ENCODE measurements around the gene EPS8L2.

EPS8L2 gene

DNA sequence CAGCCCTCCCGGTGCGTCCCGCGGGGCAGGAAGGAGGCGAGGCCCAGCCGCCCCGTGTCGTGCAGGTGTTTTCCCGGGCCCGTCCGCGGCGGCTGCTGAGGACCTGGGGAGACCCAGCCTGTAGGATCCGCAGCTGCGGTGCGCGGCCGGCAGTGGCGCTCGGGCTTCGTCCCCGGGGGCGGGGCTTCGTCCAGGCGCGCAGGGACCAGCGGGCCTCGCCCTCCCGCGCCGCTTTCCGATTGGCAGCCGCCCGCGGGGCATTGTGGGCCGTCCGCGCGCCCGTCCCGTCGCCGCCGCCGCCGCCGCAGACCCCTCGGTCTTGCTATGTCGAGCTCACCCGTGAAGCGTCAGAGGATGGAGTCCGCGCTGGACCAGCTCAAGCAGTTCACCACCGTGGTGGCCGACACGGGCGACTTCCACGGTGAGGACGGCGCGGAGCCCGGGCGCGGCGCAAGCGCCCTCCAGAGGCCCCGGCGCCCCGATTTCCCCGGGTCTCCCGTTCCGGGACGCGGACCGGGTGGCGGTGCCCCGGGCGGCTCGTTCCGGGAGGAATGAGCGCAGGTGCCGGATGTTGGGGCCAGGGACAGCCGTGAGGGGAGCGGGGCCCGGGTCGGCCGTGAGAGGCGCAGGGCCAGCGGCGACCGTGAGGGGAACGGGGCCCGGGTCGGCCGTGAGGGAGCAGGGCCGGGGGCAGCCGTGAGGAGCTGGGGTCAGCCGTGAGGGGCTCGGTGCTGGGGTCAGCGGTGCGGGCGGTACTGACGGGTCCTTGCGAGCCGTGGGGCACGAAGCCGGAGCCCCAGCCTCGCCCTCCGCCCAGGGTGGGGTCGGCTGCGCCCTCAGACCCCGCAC is 41.4 kb downstream of the EPS8L2 start, which contains the start of gene TALDO1:
TALDO1 (plus strand) TSS at position 307 of the 849 bp plus-strand sequence; CDS start at position 325, 18 bp downstream.
- Histone ChIP-seq H3K27ac (ENCODE audit: low read depth, low read length) (peak within 1 kb of the TSS; percentile 81), H3K27me3 (ENCODE audit: insufficient read depth, low read length) (no peaks in the 10 kb centered on the region), H2BK12ac (ENCODE audit: low read length) (peak within 1 kb of the TSS; percentile 19), H4K8ac (ENCODE audit: low read depth, low read length) (peak within 1 kb of the TSS; percentile 87), H3K79me2 (ENCODE audit: control insufficient read depth, insufficient read depth, low read length, poor library complexity) (peaks cover 23% of the 10 kb centered on the region), H4K12ac (ENCODE audit: low read depth, low read length) (peak within 1 kb of the TSS; percentile 59), H3K14ac (ENCODE audit: low read length) (peak within 1 kb of the TSS; percentile 87), H3K4me2 (ENCODE audit: low read length) (peak within 1 kb of the TSS; percentile 100), H3K4me3 (ENCODE audit: low read depth, low read length) (peak within 1 kb of the TSS; percentile 98), H3K4ac (ENCODE audit: low read depth, low read length) (peak within 1 kb of the TSS; percentile 80), H4K91ac (ENCODE audit: low read depth, low read length) (peak within 1 kb of the TSS; percentile 90), H3K79me1 (ENCODE audit: low read length) (peaks cover 14% of the 10 kb centered on the region), H3K4me1 (ENCODE audit: control insufficient read depth in 1 of 2, insufficient read depth in 2 of 2, low read length in 2 of 2) (peaks cover 6 to 7% of the 10 kb centered on the region in 2 experiments), H2BK5ac (ENCODE audit: low read depth, low read length, poor library complexity) (peak within 1 kb of the TSS; percentile 51), H2BK120ac (ENCODE audit: insufficient read depth, low read length, poor library complexity) (peak within 1 kb of the TSS; percentile 62), H2AFZ (ENCODE audit: insufficient read depth, low read length, poor library complexity) (peak within 1 kb of the TSS; percentile 80), H3K18ac (ENCODE audit: low read length) (peak within 1 kb of the TSS; percentile 84), H3K36me3 (ENCODE audit: control insufficient read depth in 1 of 2, insufficient read depth in 2 of 2, low read length in 2 of 2) (peaks cover 2% of the 10 kb centered on the region in 2 experiments), H3K23ac (ENCODE audit: low read length) (peak within 1 kb of the TSS; percentile 68), H3K9me3 (ENCODE audit: insufficient read depth, low read depth, low read length) (peaks cover 2% of the 10 kb centered on the region), H3K9ac (ENCODE audit: low read length) (peak within 1 kb of the TSS; percentile 97), H2AK5ac (ENCODE audit: low read length) (peak within 1 kb of the TSS; percentile 86)
- no CpG with 5 or more reads among the region's 112 CpGs for WGBS (ENCODE audit: extremely low coverage, insufficient coverage, insufficient read length)
- DNase-seq = peak; percentile 89 to 94

DNA sequence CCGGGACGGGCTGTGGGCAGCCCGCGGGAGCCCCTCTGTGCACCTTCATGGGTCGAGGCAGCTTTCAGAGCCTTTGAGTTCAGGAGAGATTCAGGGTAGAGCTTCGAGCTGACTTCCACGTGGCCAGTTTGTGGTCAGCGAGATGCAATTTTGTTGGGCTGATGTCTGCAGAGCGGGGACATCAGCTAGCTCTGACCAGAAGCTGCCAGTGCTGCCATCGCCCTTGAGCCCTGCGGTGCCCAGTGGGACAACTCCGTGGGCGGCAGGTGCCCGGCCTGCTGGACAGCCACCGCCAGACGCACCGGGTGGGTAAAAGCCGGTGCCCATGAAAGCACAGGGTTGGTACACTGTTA is 42.0 kb downstream of the EPS8L2 start:
- peak overlapping the region; percentile 62 for H2BK120ac ChIP-seq (ENCODE audit: insufficient read depth, low read length, poor library complexity)

DNA sequence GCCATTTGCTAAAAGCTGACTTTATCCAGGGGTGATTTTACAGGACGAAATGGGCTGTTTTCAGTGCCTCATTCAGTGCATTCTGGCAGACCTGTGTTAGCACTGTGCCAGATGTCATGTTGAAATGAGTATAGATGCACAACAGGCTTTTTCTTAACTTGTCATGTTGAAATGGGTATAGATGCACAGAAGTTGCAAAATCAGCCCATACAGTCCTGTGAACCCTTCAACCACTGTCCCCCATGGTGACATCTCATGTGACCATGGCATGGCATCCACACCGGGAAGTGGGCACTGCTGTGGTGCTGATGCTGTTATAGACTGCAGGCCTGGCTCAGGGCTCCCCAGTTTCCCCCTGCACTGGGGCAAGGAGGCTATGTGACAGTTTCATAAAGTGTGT is 43.7 kb downstream of the EPS8L2 start:
- no peak overlapping the region for H2AK5ac ChIP-seq (ENCODE audit: low read length)
- no CpG with 5 or more reads among the region's 2 CpGs for WGBS (ENCODE audit: extremely low coverage, insufficient coverage, insufficient read length)
- no peak overlapping the region for H3K9ac ChIP-seq (ENCODE audit: low read length)
- no peak overlapping the region for H3K4me2 ChIP-seq (ENCODE audit: low read length)
- no peak overlapping the region for H2BK12ac ChIP-seq (ENCODE audit: low read length)
- no peak overlapping the region for H2BK120ac ChIP-seq (ENCODE audit: insufficient read depth, low read length, poor library complexity)
- no peak overlapping the region for H3K4me3 ChIP-seq (ENCODE audit: low read depth, low read length)
- no peak overlapping the region for H3K14ac ChIP-seq (ENCODE audit: low read length)
- H3K23ac ChIP-seq (ENCODE audit: low read length) = peak overlapping the region; percentile 44
- H3K36me3 ChIP-seq (ENCODE audit: control insufficient read depth in 1 of 2, insufficient read depth in 2 of 2, low read length in 2 of 2) = peaks cover 5 to 6% of the 10 kb centered on the region in 2 experiments
- H3K79me2 ChIP-seq (ENCODE audit: control insufficient read depth, insufficient read depth, low read length, poor library complexity) = peaks cover 25% of the 10 kb centered on the region
- no peak overlapping the region for H2AFZ ChIP-seq (ENCODE audit: insufficient read depth, low read length, poor library complexity)
- H4K12ac ChIP-seq (ENCODE audit: low read depth, low read length) = no peak overlapping the region
- no peak for DNase-seq
- H3K9me3 ChIP-seq (ENCODE audit: insufficient read depth, low read depth, low read length) = peaks cover 2% of the 10 kb centered on the region
- no peaks in the 10 kb centered on the region for H3K27me3 ChIP-seq (ENCODE audit: insufficient read depth, low read length)
- no peak overlapping the region for H2BK5ac ChIP-seq (ENCODE audit: low read depth, low read length, poor library complexity)
- peak overlapping the region; percentile 71 for H3K4ac ChIP-seq (ENCODE audit: low read depth, low read length)
- peaks cover 11% of the 10 kb centered on the region for H3K79me1 ChIP-seq (ENCODE audit: low read length)
- H3K4me1 ChIP-seq (ENCODE audit: control insufficient read depth in 1 of 2, insufficient read depth in 2 of 2, low read length in 2 of 2) = peaks cover 4 to 6% of the 10 kb centered on the region in 2 experiments
- no peak overlapping the region for H4K8ac ChIP-seq (ENCODE audit: low read depth, low read length)
- no peak overlapping the region for H4K91ac ChIP-seq (ENCODE audit: low read depth, low read length)
- no peak overlapping the region for H3K27ac ChIP-seq (ENCODE audit: low read depth, low read length)
- no peak overlapping the region for H3K18ac ChIP-seq (ENCODE audit: low read length)

More for the DNA sequence above, 42.0 kb downstream of the EPS8L2 start:
- peak overlapping the region; percentile 68 for H3K23ac ChIP-seq (ENCODE audit: low read length)
- peaks cover 25% of the 10 kb centered on the region for H3K79me2 ChIP-seq (ENCODE audit: control insufficient read depth, insufficient read depth, low read length, poor library complexity)
- DNase-seq = peak in 1 of 2 donors; percentile 11
- H2AK5ac ChIP-seq (ENCODE audit: low read length) = peak overlapping the region; percentile 86
- no peaks in the 10 kb centered on the region for H3K27me3 ChIP-seq (ENCODE audit: insufficient read depth, low read length)
- H4K12ac ChIP-seq (ENCODE audit: low read depth, low read length) = no peak overlapping the region
- H3K4me3 ChIP-seq (ENCODE audit: low read depth, low read length) = peak overlapping the region; percentile 98
- peak overlapping the region; percentile 87 for H4K8ac ChIP-seq (ENCODE audit: low read depth, low read length)
- H3K4me1 ChIP-seq (ENCODE audit: control insufficient read depth in 1 of 2, insufficient read depth in 2 of 2, low read length in 2 of 2) = peaks cover 4 to 6% of the 10 kb centered on the region in 2 experiments
- no CpG with 5 or more reads among the region's 18 CpGs for WGBS (ENCODE audit: extremely low coverage, insufficient coverage, insufficient read length)
- H3K27ac ChIP-seq (ENCODE audit: low read depth, low read length) = no peak overlapping the region
- H3K18ac ChIP-seq (ENCODE audit: low read length) = peak overlapping the region; percentile 30
- H3K79me1 ChIP-seq (ENCODE audit: low read length) = peaks cover 11% of the 10 kb centered on the region
- H3K9me3 ChIP-seq (ENCODE audit: insufficient read depth, low read depth, low read length) = peaks cover 2% of the 10 kb centered on the region
- no peak overlapping the region for H2BK5ac ChIP-seq (ENCODE audit: low read depth, low read length, poor library complexity)
- peak overlapping the region; percentile 90 for H4K91ac ChIP-seq (ENCODE audit: low read depth, low read length)
- H3K9ac ChIP-seq (ENCODE audit: low read length) = peak overlapping the region; percentile 97
- H3K4ac ChIP-seq (ENCODE audit: low read depth, low read length) = peak overlapping the region; percentile 80
- peaks cover 5 to 6% of the 10 kb centered on the region in 2 experiments for H3K36me3 ChIP-seq (ENCODE audit: control insufficient read depth in 1 of 2, insufficient read depth in 2 of 2, low read length in 2 of 2)
- H3K4me2 ChIP-seq (ENCODE audit: low read length) = peak overlapping the region; percentile 100
- peak overlapping the region; percentile 86 for H3K14ac ChIP-seq (ENCODE audit: low read length)
- peak overlapping the region; percentile 51 for H2AFZ ChIP-seq (ENCODE audit: insufficient read depth, low read length, poor library complexity)
- no peak overlapping the region for H2BK12ac ChIP-seq (ENCODE audit: low read length)

DNA sequence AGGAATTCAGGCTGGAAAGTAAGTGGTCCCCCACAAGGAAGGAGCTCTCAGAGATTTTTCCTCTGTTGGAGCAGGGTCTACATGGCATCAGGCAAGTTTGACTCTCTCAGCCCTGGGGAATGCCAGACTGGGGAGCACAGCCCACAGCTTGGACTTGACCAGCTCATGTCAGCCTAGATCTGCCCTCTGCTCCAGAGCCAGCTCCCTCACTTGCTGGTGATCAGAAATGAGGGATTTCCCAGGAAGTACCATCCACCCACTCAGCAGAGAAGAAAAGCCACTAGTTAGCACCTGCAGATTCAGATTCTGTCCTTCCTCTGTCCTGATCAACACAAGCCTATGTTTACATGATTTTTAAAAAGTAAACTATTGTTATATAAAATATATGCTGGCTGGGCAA is 54.2 kb downstream of the EPS8L2 start:
- Histone ChIP-seq H3K27ac (ENCODE audit: low read depth, low read length) (no peak overlapping the region), H3K4me3 (ENCODE audit: low read depth, low read length) (no peak overlapping the region), H3K4ac (ENCODE audit: low read depth, low read length) (no peak overlapping the region), H4K12ac (ENCODE audit: low read depth, low read length) (no peak overlapping the region), H4K91ac (ENCODE audit: low read depth, low read length) (no peak overlapping the region), H3K79me2 (ENCODE audit: control insufficient read depth, insufficient read depth, low read length, poor library complexity) (no peaks in the 10 kb centered on the region), H2AK5ac (ENCODE audit: low read length) (no peak overlapping the region), H3K18ac (ENCODE audit: low read length) (no peak overlapping the region), H3K79me1 (ENCODE audit: low read length) (no peaks in the 10 kb centered on the region), H3K23ac (ENCODE audit: low read length) (no peak overlapping the region), H3K27me3 (ENCODE audit: insufficient read depth, low read length) (no peaks in the 10 kb centered on the region), H2AFZ (ENCODE audit: insufficient read depth, low read length, poor library complexity) (no peak overlapping the region), H3K4me1 (ENCODE audit: control insufficient read depth in 1 of 2, insufficient read depth in 2 of 2, low read length in 2 of 2) (no peaks in the 10 kb centered on the region), H2BK120ac (ENCODE audit: insufficient read depth, low read length, poor library complexity) (no peak overlapping the region), H3K9ac (ENCODE audit: low read length) (no peak overlapping the region), H3K36me3 (ENCODE audit: control insufficient read depth in 1 of 2, insufficient read depth in 2 of 2, low read length in 2 of 2) (peaks cover 73% of the 10 kb centered on the region in 2 experiments), H3K9me3 (ENCODE audit: insufficient read depth, low read depth, low read length) (no peaks in the 10 kb centered on the region), H4K8ac (ENCODE audit: low read depth, low read length) (no peak overlapping the region), H3K14ac (ENCODE audit: low read length) (no peak overlapping the region), H2BK5ac (ENCODE audit: low read depth, low read length, poor library complexity) (no peak overlapping the region), H3K4me2 (ENCODE audit: low read length) (no peak overlapping the region), H2BK12ac (ENCODE audit: low read length) (no peak overlapping the region)
- no peak for DNase-seq
